Panc1 (cell line): ENCODE results near the gene ERFL.

ENCODE experiments used
- CTCF ChIP-seq: fragments of 450-650 bp; IDR thresholded peaks from 2 replicates; pipeline ENCODE4 v1.5.1; 2017; ENCODE audit warnings: mild to moderate bottlenecking
- POLR2AphosphoS5 ChIP-seq: IDR thresholded peaks from 2 replicates; pipeline ENCODE4 v1.6.1; 2012; ENCODE audit warnings: mild to moderate bottlenecking, low read depth, low read length, moderate library complexity
- SIN3A ChIP-seq: IDR thresholded peaks from 2 replicates; pipeline ENCODE4 v1.6.1; 2012; ENCODE audit warnings: low read depth, mild to moderate bottlenecking, low read length, moderate library complexity, borderline replicate concordance; ENCODE audit not compliant: insufficient read depth

- peak; percentile 25 for TF ChIP-seq CTCF
- no peak for TF ChIP-seq POLR2AphosphoS5
- no peak for TF ChIP-seq SIN3A
Measured at GRCh38 chr19:41893899-41894298, 34.4 kb downstream of the ERFL start.
